Fibroblast of lung (primary cell): Measurements from ENCODE around the gene WHAMM. TPM values are rescaled to one million over a fixed set of nuclear protein-coding genes. Genes with fewer than 3 reads are reported as not detected.

Experiments
- DNase-seq, 2 donors: peaks; one replicate each; pipeline versions ENCODE4 v3.0.0 to v3.0.0-alpha.2; 2010; ENCODE audit warnings: low read depth in 2 of 2
- H2AFZ ChIP-seq: 2 replicates; pipeline ENCODE4 v1.5.1; 2012; ENCODE audit warnings: low read length, control low read depth, inconsistent platforms
- H3K27ac ChIP-seq: 2 replicates; pipeline ENCODE4 v1.5.1; 2011; ENCODE audit warnings: low read length, control low read depth; ENCODE audit not compliant: insufficient read depth
- H3K27me3 ChIP-seq: 2 replicates; pipeline ENCODE4 v1.5.1; 2011; ENCODE audit warnings: mild to moderate bottlenecking, low read length; ENCODE audit not compliant: control insufficient read depth, insufficient read depth
- H3K36me3 ChIP-seq: 2 replicates; pipeline ENCODE4 v1.5.1; 2011; ENCODE audit warnings: low read length; ENCODE audit not compliant: control insufficient read depth, insufficient read depth
- H3K4me1 ChIP-seq: 2 replicates; pipeline ENCODE4 v1.5.1; 2011; ENCODE audit warnings: low read length; ENCODE audit not compliant: control insufficient read depth, insufficient read depth; ENCODE audit errors: extremely low read depth
- H3K4me2 ChIP-seq: 2 replicates; pipeline ENCODE4 v1.5.1; 2011; ENCODE audit warnings: low read length, control low read depth; ENCODE audit not compliant: insufficient read depth; ENCODE audit errors: extremely low read depth
- H3K4me3 ChIP-seq, 4 experiments: fragments of 200-600 bp in 1 of 4; sonication (generic) in 1 of 4; replicated peaks in 1 of 4; 2 replicates each; pipeline ENCODE4 v1.5.1; 2011 to 2016; ENCODE audit warnings: low read length in 4 of 4, low read depth in 3 of 4, mild to moderate bottlenecking in 3 of 4, control low read depth in 2 of 4, inconsistent platforms in 1 of 4, mixed read lengths in 1 of 4; ENCODE audit not compliant: insufficient read depth in 1 of 4; ENCODE audit errors: control extremely low read depth in 1 of 4
- H3K79me2 ChIP-seq: 2 replicates; pipeline ENCODE4 v1.5.1; 2012; ENCODE audit warnings: mild to moderate bottlenecking, low read length, inconsistent platforms; ENCODE audit not compliant: control insufficient read depth, insufficient read depth
- H3K9ac ChIP-seq: 2 replicates; pipeline ENCODE4 v1.5.1; 2011; ENCODE audit warnings: mild to moderate bottlenecking, low read length, control low read depth; ENCODE audit not compliant: insufficient read depth
- H3K9me3 ChIP-seq: 2 replicates; pipeline ENCODE4 v1.5.1; 2012; ENCODE audit warnings: low read depth, low read length; ENCODE audit not compliant: control insufficient read depth, insufficient read depth
- H4K20me1 ChIP-seq: 2 replicates; pipeline ENCODE4 v1.5.1; 2011; ENCODE audit warnings: low read length; ENCODE audit not compliant: control insufficient read depth, insufficient read depth; ENCODE audit errors: extremely low read depth
- EZH2 ChIP-seq: IDR thresholded peaks from 2 replicates; pipeline ENCODE4 v1.5.1; 2012; ENCODE audit warnings: low read length, control low read depth, mild to moderate bottlenecking; ENCODE audit errors: missing control alignments
- polyA plus RNA-seq, 2 donors: library from polyadenylated mRNA; depleted of rRNA in 1 of 2; stranded (reverse) in 1 of 2; unstranded in 1 of 2; fragments of >200 nt; gene quantifications; 2 replicates each; pipeline ENCODE4 v1.2.1, GENCODE V29; 2011 to 2012; ENCODE audit warnings: missing spikeins in 1 of 2
- total RNA-seq: library from RNA; depleted of rRNA; stranded (reverse); fragments of >200 nt; gene quantifications from 2 replicates; pipeline ENCODE4 v1.2.1, GENCODE V29; 2014
- TF ChIP-seq, protein P1 (sequence below), 2 donors: IDR thresholded peaks in 1 of 2; conservative IDR thresholded peaks in 1 of 2; 1 replicate in 1 of 2; 2 replicates in 1 of 2; pipeline ENCODE4 v1.5.1; 2011 to 2012; ENCODE audit warnings: low read length in 2 of 2, control low read depth in 1 of 2, inconsistent platforms in 1 of 2, low read depth in 1 of 2, mild to moderate bottlenecking in 1 of 2

The WHAMM gene
- total and polyA plus RNA-seq, 2 donors (not counting 1 experiment from before 2014, with no cell fraction given) = 5.3 to 5.6 TPM

DNA sequence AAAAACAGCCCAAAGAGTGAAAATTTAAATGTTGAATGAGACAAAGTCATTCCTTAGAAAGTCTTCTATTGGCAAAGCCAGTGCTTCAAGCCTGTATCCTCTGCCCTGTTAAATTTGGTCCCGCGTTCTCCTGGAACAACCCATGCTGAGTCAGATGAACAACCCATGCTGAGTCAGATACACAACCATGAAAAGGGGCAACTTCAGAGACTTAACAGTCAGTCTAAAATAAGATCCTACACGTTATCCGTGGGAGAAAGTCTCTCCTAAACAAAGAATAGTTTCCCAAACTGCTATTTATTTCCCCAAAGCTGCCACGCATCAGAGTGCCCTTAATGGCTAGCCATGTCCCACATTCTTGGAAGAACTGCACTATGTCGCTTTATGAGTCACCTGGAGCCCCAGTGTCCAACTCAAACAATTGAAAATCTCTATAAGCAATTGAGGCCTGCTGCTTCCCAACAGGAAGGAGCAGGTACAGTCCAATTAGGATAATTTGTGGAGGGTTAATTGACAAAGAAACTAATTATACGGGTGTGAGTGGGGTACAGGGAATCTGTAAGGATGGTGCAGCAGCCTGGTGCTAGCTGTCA is 66.1 kb downstream of the WHAMM start:
- H3K27me3 ChIP-seq = no peaks in the 10 kb centered on the region
- no peak overlapping the region for H3K9ac ChIP-seq
- TF ChIP-seq, protein P1, sequence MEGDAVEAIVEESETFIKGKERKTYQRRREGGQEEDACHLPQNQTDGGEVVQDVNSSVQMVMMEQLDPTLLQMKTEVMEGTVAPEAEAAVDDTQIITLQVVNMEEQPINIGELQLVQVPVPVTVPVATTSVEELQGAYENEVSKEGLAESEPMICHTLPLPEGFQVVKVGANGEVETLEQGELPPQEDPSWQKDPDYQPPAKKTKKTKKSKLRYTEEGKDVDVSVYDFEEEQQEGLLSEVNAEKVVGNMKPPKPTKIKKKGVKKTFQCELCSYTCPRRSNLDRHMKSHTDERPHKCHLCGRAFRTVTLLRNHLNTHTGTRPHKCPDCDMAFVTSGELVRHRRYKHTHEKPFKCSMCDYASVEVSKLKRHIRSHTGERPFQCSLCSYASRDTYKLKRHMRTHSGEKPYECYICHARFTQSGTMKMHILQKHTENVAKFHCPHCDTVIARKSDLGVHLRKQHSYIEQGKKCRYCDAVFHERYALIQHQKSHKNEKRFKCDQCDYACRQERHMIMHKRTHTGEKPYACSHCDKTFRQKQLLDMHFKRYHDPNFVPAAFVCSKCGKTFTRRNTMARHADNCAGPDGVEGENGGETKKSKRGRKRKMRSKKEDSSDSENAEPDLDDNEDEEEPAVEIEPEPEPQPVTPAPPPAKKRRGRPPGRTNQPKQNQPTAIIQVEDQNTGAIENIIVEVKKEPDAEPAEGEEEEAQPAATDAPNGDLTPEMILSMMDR (conservative IDR thresholded peaks at IDR 0.05 in 1 of 2, IDR thresholded peaks at IDR 0.05 in 1 of 2; ENCODE audit: low read depth in 1 of 2, low read length in 2 of 2) = no peak
- no peak for TF ChIP-seq EZH2
- H4K20me1 ChIP-seq = no peaks in the 10 kb centered on the region
- H3K27ac ChIP-seq = no peak overlapping the region
- H3K79me2 ChIP-seq = no peaks in the 10 kb centered on the region
- peak; percentile 45 to 71 for DNase-seq
- no peaks in the 10 kb centered on the region for H3K9me3 ChIP-seq
- no peak overlapping the region for H3K4me2 ChIP-seq
- H3K4me3 ChIP-seq = no peak overlapping the region
- no peaks in the 10 kb centered on the region for H3K4me1 ChIP-seq
- H2AFZ ChIP-seq = no peak overlapping the region
- H3K36me3 ChIP-seq = no peaks in the 10 kb centered on the region

DNA sequence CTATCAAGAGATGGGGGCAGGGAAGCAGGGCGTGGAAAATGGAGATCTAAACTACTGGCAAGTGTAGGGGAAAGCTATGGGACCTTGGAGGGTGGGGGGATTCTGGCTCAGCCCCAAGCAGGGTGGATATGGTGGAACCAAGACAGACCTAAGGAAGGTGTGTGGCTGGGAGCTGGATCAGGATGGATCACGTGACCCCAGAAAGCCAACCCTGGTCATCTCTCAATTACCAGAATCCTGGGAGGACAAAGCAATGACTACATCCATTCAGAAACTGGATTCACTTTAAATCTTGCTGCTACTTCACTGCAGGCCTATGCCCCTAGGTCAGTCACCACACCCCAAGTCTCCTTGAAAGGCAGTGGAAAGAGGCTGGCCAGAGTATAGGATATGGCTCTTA is 68.4 kb downstream of the WHAMM start:
- no peaks in the 10 kb centered on the region for H4K20me1 ChIP-seq
- H3K36me3 ChIP-seq = no peaks in the 10 kb centered on the region
- no peak overlapping the region for H3K4me3 ChIP-seq
- H3K4me1 ChIP-seq = no peaks in the 10 kb centered on the region
- no peaks in the 10 kb centered on the region for H3K27me3 ChIP-seq
- H3K27ac ChIP-seq = no peak overlapping the region
- DNase-seq = no peak
- H2AFZ ChIP-seq = no peak overlapping the region
- TF ChIP-seq, protein P1 (conservative IDR thresholded peaks at IDR 0.05 in 1 of 2, IDR thresholded peaks at IDR 0.05 in 1 of 2; ENCODE audit: low read depth in 1 of 2, low read length in 2 of 2) = no peak
- TF ChIP-seq EZH2 = no peak
- H3K79me2 ChIP-seq = no peaks in the 10 kb centered on the region
- H3K9me3 ChIP-seq = no peaks in the 10 kb centered on the region
- no peak overlapping the region for H3K4me2 ChIP-seq
- no peak overlapping the region for H3K9ac ChIP-seq

GRCh38 chr15:82878325-82878724 is 68.9 kb downstream of the WHAMM start:
- Histone ChIP-seq H2AFZ (no peak overlapping the region), H4K20me1 (no peaks in the 10 kb centered on the region), H3K36me3 (no peaks in the 10 kb centered on the region), H3K9me3 (no peaks in the 10 kb centered on the region), H3K4me3 (no peak overlapping the region), H3K79me2 (no peaks in the 10 kb centered on the region), H3K27me3 (no peaks in the 10 kb centered on the region), H3K27ac (no peak overlapping the region), H3K4me2 (no peak overlapping the region), H3K4me1 (no peaks in the 10 kb centered on the region), H3K9ac (no peak overlapping the region)
- TF ChIP-seq EZH2 = no peak
- TF ChIP-seq, protein P1 (conservative IDR thresholded peaks at IDR 0.05 in 1 of 2, IDR thresholded peaks at IDR 0.05 in 1 of 2; ENCODE audit: low read depth in 1 of 2, low read length in 2 of 2) = no peak
- no peak for DNase-seq
